Measurements from ENCODE around the gene CLIC5. TPM values are rescaled to one million over a fixed set of nuclear protein-coding genes. Genes with fewer than 3 reads are reported as not detected.

Gene CLIC5
- total RNA-seq, 1 donor from 2014 or later, result 0.32 TPM

DNA sequence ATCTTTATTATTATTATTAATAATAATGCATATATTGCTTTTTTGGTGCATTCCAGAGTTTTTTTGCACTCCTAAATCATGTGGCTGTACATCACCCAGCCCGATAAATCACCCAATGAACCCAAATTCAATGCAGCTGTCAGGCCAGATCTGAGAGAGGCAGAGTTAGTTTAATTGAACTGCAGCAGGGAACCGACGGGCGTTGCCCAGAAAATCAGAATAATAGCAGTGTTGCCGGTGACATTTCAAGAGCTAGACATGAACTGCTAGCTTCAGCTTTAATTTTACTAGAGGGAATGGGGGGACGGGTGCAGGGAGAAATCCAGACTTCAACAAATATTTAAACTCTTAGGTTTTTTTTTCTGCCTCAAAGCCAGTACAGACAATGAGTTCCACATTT is 135.0 kb downstream of the CLIC5 start:
- FAIRE-seq (no peak), DNase-seq (ENCODE audit: low read depth) (no peak)
- Histone ChIP-seq H3K27me3 (ENCODE audit: insufficient read depth, low read length) (peaks cover 11% of the 10 kb centered on the region), H3K9me3 (ENCODE audit: insufficient read depth, low read depth, low read length) (no peaks in the 10 kb centered on the region), H3K4me3 (ENCODE audit: insufficient read depth, low read depth, low read length) (no peak overlapping the region), H3K79me2 (ENCODE audit: insufficient read depth, low read length) (no peaks in the 10 kb centered on the region), H4K20me1 (ENCODE audit: insufficient read depth, low read length) (no peaks in the 10 kb centered on the region), H3K27ac (ENCODE audit: low read depth, low read length) (no peak overlapping the region), H3K4me1 (ENCODE audit: insufficient read depth, low read length) (no peaks in the 10 kb centered on the region), H2AFZ (ENCODE audit: low read depth, low read length) (no peak overlapping the region), H3K9ac (ENCODE audit: low read length) (no peak overlapping the region), H3K36me3 (ENCODE audit: insufficient read depth, low read length) (no peaks in the 10 kb centered on the region), H3K4me2 (ENCODE audit: low read length) (no peak overlapping the region)
- H3K27me3 Mint-ChIP-seq (ENCODE audit: low read depth, unreplicated experiment), result peaks cover 6% of the 10 kb centered on the region
- H3K36me3 Mint-ChIP-seq (ENCODE audit: low read depth, unreplicated experiment), result no peaks in the 10 kb centered on the region
- TF ChIP-seq, protein P1, sequence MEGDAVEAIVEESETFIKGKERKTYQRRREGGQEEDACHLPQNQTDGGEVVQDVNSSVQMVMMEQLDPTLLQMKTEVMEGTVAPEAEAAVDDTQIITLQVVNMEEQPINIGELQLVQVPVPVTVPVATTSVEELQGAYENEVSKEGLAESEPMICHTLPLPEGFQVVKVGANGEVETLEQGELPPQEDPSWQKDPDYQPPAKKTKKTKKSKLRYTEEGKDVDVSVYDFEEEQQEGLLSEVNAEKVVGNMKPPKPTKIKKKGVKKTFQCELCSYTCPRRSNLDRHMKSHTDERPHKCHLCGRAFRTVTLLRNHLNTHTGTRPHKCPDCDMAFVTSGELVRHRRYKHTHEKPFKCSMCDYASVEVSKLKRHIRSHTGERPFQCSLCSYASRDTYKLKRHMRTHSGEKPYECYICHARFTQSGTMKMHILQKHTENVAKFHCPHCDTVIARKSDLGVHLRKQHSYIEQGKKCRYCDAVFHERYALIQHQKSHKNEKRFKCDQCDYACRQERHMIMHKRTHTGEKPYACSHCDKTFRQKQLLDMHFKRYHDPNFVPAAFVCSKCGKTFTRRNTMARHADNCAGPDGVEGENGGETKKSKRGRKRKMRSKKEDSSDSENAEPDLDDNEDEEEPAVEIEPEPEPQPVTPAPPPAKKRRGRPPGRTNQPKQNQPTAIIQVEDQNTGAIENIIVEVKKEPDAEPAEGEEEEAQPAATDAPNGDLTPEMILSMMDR (IDR thresholded peaks at IDR 0.05; ENCODE audit: insufficient read depth, low read depth, low read length), result no peak
- TF ChIP-seq EZH2 (IDR thresholded peaks at IDR 0.05; ENCODE audit: insufficient read depth, low read length), result no peak
- no peak overlapping the region for H3K27ac Mint-ChIP-seq (ENCODE audit: unreplicated experiment)
- H3K4me1 Mint-ChIP-seq (ENCODE audit: low read depth, unreplicated experiment), result no peaks in the 10 kb centered on the region
- peaks cover 3% of the 10 kb centered on the region for H3K9me3 Mint-ChIP-seq (ENCODE audit: unreplicated experiment)
- H3K4me3 Mint-ChIP-seq (ENCODE audit: unreplicated experiment), result no peak overlapping the region

DNA sequence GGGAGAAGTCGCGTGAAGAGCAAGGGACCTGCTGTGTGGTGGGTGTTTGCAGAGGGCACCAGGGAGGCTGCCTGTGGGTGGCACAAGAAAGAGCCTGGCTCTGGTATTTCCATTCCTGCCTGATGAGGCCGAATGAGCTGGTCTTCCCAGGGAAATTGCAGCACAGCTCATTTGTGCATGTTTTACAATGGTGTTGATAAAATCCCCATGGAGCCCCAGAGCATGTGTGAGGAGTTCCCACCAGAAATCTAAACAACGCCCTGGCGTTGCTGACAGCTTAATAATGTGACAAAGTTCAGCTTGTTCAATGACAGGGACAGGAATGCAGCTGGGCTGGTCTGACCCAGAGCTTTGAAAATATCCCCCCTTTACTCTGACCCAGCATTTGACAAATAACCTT is 135.5 kb downstream of the CLIC5 start:
- Mint-ChIP-seq H3K27me3 (ENCODE audit: low read depth, unreplicated experiment) (peaks cover 6% of the 10 kb centered on the region), H3K4me1 (ENCODE audit: low read depth, unreplicated experiment) (no peaks in the 10 kb centered on the region), H3K4me3 (ENCODE audit: unreplicated experiment) (no peak overlapping the region), H3K36me3 (ENCODE audit: low read depth, unreplicated experiment) (no peaks in the 10 kb centered on the region), H3K9me3 (ENCODE audit: unreplicated experiment) (peaks cover 3% of the 10 kb centered on the region), H3K27ac (ENCODE audit: unreplicated experiment) (no peak overlapping the region)
- Histone ChIP-seq H4K20me1 (ENCODE audit: insufficient read depth, low read length) (no peaks in the 10 kb centered on the region), H3K27me3 (ENCODE audit: insufficient read depth, low read length) (peaks cover 10% of the 10 kb centered on the region), H3K36me3 (ENCODE audit: insufficient read depth, low read length) (no peaks in the 10 kb centered on the region), H3K79me2 (ENCODE audit: insufficient read depth, low read length) (no peaks in the 10 kb centered on the region), H3K4me2 (ENCODE audit: low read length) (no peak overlapping the region), H3K9me3 (ENCODE audit: insufficient read depth, low read depth, low read length) (no peaks in the 10 kb centered on the region), H3K27ac (ENCODE audit: low read depth, low read length) (no peak overlapping the region), H3K4me3 (ENCODE audit: insufficient read depth, low read depth, low read length) (no peak overlapping the region), H3K9ac (ENCODE audit: low read length) (no peak overlapping the region), H3K4me1 (ENCODE audit: insufficient read depth, low read length) (no peaks in the 10 kb centered on the region), H2AFZ (ENCODE audit: low read depth, low read length) (no peak overlapping the region)
- DNase-seq (ENCODE audit: low read depth) (no peak), FAIRE-seq (no peak)
- TF ChIP-seq EZH2 (IDR thresholded peaks at IDR 0.05; ENCODE audit: insufficient read depth, low read length), result no peak
- TF ChIP-seq, protein P1 (IDR thresholded peaks at IDR 0.05; ENCODE audit: insufficient read depth, low read depth, low read length), result no peak

DNA sequence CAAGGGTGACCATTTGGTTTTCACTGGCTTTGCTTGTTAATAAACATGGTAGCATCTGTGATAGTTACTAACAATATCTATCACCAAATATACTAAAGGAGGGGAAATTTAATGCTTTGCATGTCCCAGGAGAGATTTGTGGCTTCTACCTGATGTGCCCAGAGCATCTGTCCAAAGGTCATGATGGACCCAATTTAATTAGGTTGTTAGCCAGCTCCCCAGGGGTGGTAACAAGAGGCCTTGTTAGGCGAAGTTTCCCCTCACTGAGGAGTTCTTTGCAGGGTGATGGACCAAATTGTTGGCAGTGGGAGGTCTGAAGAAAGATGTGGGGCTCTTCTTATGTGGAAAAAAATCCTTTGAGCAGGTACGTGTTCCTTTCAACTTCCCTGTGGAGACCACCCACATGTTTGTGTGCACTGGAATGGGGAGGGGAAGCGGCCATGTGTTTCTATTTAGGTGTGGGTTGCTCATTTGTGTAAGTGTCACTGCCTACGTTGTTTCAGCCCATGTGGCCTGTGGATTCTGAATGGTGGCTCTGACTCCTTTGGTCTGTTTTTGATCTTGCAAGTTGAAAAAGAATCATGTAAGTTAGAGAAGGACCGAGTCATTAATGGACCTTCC is 137.6 kb downstream of the CLIC5 start:
- Histone ChIP-seq H3K4me3 (ENCODE audit: insufficient read depth, low read depth, low read length) (no peak overlapping the region), H2AFZ (ENCODE audit: low read depth, low read length) (no peak overlapping the region), H4K20me1 (ENCODE audit: insufficient read depth, low read length) (no peaks in the 10 kb centered on the region), H3K9me3 (ENCODE audit: insufficient read depth, low read depth, low read length) (no peaks in the 10 kb centered on the region), H3K4me1 (ENCODE audit: insufficient read depth, low read length) (no peaks in the 10 kb centered on the region), H3K79me2 (ENCODE audit: insufficient read depth, low read length) (no peaks in the 10 kb centered on the region), H3K27ac (ENCODE audit: low read depth, low read length) (no peak overlapping the region), H3K27me3 (ENCODE audit: insufficient read depth, low read length) (peaks cover 6% of the 10 kb centered on the region), H3K36me3 (ENCODE audit: insufficient read depth, low read length) (no peaks in the 10 kb centered on the region), H3K9ac (ENCODE audit: low read length) (no peak overlapping the region), H3K4me2 (ENCODE audit: low read length) (no peak overlapping the region)
- no peaks in the 10 kb centered on the region for H3K36me3 Mint-ChIP-seq (ENCODE audit: low read depth, unreplicated experiment)
- peaks cover 11% of the 10 kb centered on the region for H3K27me3 Mint-ChIP-seq (ENCODE audit: low read depth, unreplicated experiment)
- FAIRE-seq (no peak), DNase-seq (ENCODE audit: low read depth) (no peak)
- no peaks in the 10 kb centered on the region for H3K4me1 Mint-ChIP-seq (ENCODE audit: low read depth, unreplicated experiment)
- H3K4me3 Mint-ChIP-seq (ENCODE audit: unreplicated experiment), result no peak overlapping the region
- TF ChIP-seq EZH2 (IDR thresholded peaks at IDR 0.05; ENCODE audit: insufficient read depth, low read length), result no peak
- TF ChIP-seq, protein P1 (IDR thresholded peaks at IDR 0.05; ENCODE audit: insufficient read depth, low read depth, low read length), result no peak
- H3K9me3 Mint-ChIP-seq (ENCODE audit: unreplicated experiment), result peaks cover 9% of the 10 kb centered on the region
- H3K27ac Mint-ChIP-seq (ENCODE audit: unreplicated experiment), result no peak overlapping the region

Data from astrocyte (in vitro differentiated cells and primary cell).